ENCODE measurements around the gene RPLP2. TPM values are rescaled to one million over a fixed set of nuclear protein-coding genes. Genes with fewer than 3 reads are reported as not detected.
A peak's percentile ranks its signal among the peaks of the same experiment; 100 is the strongest.

RPLP2 gene
- total RNA-seq, 1 experiment from 2014 or later = 1,270 TPM

- intact Hi-C loops (cut with micrococcal nuclease; ENCODE audit: unreplicated experiment) = loop anchor here (5.0 kb wide), 1 partner anchor 49 kb away; the partner anchor contains the start of gene TALDO1
- ChIA-PET CTCF (no interaction called here), POLR2A (ENCODE audit: unreplicated experiment) (interaction anchor here (0.6 to 1.2 kb wide), 3 partner anchors 19 to 764 kb away, joined by 7 read pairs; partner anchors contain the start of genes GATD1 and PNPLA2)
- H3K4me1 ChIP-seq (replicated peaks; ENCODE audit: insufficient read depth) = peaks cover 8% of the 10 kb centered on the region
- H3K27ac ChIP-seq = no peak overlapping the region
- H3K4me3 ChIP-seq = peak overlapping the region; percentile 80
- H2AFZ ChIP-seq = no peak overlapping the region
- H3K79me2 ChIP-seq (ENCODE audit: low read depth) = no peaks in the 10 kb centered on the region
- no peaks in the 10 kb centered on the region for H3K9me3 ChIP-seq (ENCODE audit: insufficient read depth, low read depth)
- peaks cover 3% of the 10 kb centered on the region; the same call in 1 of the 2 replicates for H3F3A ChIP-seq (ENCODE audit: insufficient read depth, low read depth)
- no peaks in the 10 kb centered on the region for H4K20me1 ChIP-seq (ENCODE audit: insufficient read depth)
- peak; percentile 47 to 61 for DNase-seq
- H3K27me3 ChIP-seq (ENCODE audit: insufficient read depth, low read depth) = no peaks in the 10 kb centered on the region
- peak overlapping the region; percentile 75 for H3K4me2 ChIP-seq
- TF ChIP-seq CTCF (conservative IDR thresholded peaks at IDR 0.05) (no peak), EZH2 (IDR thresholded peaks at IDR 0.05; ENCODE audit: low read depth) (no peak)
- no TSS peak for BruUV-seq (replicated peaks)
- no peaks in the 10 kb centered on the region for H3K9me2 ChIP-seq (ENCODE audit: insufficient read depth)
- no peaks in the 10 kb centered on the region for H3K36me3 ChIP-seq (ENCODE audit: low read depth)
These were observed 13.9 kb upstream of the RPLP2 start for GRCh38 chr11:795634-796564.

DNA sequence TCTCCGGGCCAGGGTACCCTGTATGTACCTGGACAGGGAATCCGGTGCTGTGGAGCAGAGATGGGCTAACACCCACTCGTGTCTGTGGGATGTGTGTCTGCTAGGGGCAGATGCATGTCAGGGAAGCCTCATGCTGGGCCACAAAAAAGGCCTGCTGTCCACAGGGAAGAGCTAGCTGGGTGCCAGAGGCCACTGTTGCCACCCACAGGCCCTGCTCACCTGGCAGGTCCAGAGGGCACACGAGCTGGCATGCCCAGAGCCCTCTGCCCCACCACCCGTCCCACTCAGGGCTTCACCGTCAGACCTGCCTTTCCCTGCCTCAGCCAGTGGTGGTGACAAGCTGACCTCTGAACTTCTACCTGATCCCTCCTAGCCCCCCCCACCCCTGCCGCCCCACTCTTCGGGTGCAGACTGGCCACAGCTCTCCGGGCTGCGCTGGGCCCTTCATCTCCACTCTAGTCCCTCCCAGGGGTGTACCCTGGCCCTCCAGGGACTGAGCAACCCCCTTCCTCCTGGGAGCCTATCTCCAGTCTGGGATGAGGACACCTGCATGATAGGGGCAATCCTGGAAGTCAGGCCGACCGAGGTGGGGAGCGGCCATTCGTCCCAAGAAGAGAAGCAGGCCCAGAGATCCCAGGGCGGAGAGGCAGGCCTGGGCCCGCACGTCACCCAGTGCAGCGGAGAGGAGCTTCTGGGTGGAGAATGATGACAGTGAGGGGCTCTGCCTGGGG, 13.0 kb upstream of the RPLP2 start:
- Histone ChIP-seq H2AFZ (no peak overlapping the region), H3K27ac (no peak overlapping the region), H3K9me2 (ENCODE audit: insufficient read depth) (no peaks in the 10 kb centered on the region), H3K36me3 (ENCODE audit: low read depth) (no peaks in the 10 kb centered on the region), H3K4me3 (peak overlapping the region; percentile 80), H4K20me1 (ENCODE audit: insufficient read depth) (no peaks in the 10 kb centered on the region), H3K4me2 (peak overlapping the region; percentile 75), H3K9me3 (ENCODE audit: insufficient read depth, low read depth) (no peaks in the 10 kb centered on the region), H3F3A (ENCODE audit: insufficient read depth, low read depth) (peaks cover 3% of the 10 kb centered on the region; the same call in 1 of the 2 replicates), H3K79me2 (ENCODE audit: low read depth) (no peaks in the 10 kb centered on the region), H3K27me3 (ENCODE audit: insufficient read depth, low read depth) (no peaks in the 10 kb centered on the region), H3K4me1 (replicated peaks; ENCODE audit: insufficient read depth) (peaks cover 8% of the 10 kb centered on the region)
- intact Hi-C loops (cut with micrococcal nuclease; ENCODE audit: unreplicated experiment) = loop anchor here (5.0 kb wide), 1 partner anchor 49 kb away; the partner anchor contains the start of gene TALDO1
- DNase-seq = peak in 1 of 2 experiments; percentile 31
- TF ChIP-seq EZH2 (IDR thresholded peaks at IDR 0.05; ENCODE audit: low read depth) (no peak), CTCF (conservative IDR thresholded peaks at IDR 0.05) (no peak)
- ChIA-PET CTCF (no interaction called here), POLR2A (ENCODE audit: unreplicated experiment) (interaction anchor here (0.6 to 0.7 kb wide), 2 partner anchors 11 to 38 kb away, joined by 5 to 8 read pairs; no protein-coding TSS in a partner anchor)
- BruUV-seq (replicated peaks) = no TSS peak
